SW 1271 (cell line): ENCODE measurements around the gene SUN1.
"Not testable (repeated sequence)": the region's sequence is repeated elsewhere in the genome, so short reads cannot be mapped to it uniquely, and the experiment has no call there.

Experiments
- DNase-seq, 2 experiments: peaks; one replicate each; lab custom pipeline; 2025; lab: John Stamatoyannopoulos, UW

Gene SUN1

GRCh38 chr7:803243-803635, 29.0 kb upstream of the SUN1 start:
- DNase-seq = no peak

DNA sequence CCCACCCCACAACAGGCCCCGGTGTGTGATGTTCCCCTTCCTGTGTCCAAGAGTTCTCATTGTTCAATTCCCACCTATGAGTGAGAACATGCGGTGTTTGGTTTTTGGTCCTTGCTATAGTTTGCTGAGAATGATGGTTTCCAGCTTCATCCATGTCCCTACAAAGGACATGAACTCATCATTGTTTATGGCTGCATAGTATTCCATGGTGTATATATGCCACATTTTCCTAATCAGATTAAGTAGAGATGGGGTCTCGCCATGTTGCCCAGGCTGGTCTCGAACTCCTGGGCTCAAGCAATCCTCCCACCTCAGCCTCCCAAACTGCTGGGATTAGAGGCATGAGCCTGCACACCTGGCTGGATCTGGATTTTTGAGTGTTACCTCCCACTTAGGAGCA, 28.5 kb upstream of the SUN1 start:
- DNase-seq = not testable (repeated sequence)

DNA sequence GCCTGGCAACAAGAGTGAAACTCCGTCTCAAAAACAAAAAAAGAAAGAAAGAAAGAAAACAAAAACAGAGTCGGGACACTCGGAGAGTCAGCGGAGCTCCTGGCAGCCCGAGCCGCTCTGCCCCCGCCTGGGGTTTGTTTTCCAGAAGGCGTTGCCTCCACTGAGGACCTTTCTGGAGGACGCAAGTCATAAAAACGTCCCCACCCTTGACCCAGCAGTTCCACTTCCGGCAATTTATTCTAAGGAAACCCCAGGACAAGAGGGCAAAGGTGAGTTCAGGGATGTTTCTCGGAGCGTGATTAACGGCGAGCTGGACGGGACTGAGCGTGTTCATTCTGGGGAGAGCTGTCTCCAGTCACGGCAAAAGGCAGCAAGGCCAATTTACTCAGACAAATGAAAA, 27.0 kb upstream of the SUN1 start:
- no peak for DNase-seq

DNA sequence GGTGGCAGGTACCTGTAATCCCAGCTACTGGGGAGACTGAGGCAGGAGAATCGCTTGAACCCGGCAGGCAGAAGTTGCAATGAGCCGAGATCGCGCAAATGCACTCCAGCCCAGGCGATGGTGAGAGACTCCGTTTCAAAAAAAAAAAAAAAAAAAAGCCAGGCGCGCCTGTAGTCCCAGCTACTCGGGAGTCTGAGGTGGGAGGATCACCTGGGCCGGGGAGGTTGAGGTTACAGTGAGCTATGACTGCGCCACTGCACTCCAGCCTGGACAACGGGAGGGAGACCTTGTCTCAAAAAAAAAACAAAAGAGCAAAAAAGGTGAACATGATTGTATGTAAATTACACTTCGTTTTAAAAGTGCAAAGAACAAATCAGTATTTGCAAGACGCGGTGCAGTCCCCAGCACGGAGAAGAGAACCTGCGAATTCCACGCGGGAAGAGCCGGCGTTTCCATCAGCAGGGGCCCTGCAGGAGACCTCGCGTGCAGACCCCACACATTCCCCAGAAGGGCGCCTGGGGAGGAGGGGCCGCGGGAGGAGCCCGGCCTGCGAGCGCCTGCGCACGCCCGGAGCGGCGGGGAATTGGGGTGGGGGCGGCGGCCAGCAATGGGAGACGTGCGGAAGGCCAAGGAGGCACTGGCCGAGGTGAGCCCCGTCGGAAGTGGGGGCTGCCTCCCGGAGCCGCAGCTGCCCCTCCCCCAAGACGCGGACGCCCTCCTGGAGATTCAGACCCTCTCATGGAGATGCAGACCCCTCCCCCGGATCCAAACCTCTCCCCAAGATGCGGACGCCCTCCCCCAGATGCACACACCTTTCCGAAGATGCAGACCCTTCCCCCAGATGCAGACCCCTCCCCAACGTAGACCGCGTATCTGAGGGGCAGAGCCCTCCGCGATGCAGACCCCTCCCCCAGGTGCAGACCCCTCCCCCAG, 16.7 kb upstream of the SUN1 start:
- DNase-seq = no peak

DNA sequence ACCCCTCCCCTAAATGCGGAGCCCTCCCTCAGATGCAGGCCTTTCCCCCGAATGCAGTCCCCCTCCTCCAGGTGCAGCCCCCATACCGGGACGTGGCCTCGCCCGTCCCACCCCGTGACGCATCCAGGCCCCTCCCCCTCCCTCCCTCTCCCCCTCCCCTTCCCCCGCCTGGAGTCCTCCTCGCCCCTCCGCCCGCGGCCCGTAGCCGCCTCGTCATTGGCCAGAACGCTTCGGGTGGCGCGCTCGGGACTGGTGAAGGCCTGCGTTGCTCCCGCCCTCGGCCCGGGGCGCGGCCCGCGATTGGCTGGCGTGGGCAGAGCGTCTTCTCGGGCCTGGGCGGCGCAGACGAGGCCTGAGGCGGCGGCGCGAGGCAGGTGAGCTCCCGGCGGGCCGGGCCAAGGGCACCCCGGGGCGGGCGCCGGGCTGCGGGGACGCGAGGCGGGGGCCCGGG, 16.0 kb upstream of the SUN1 start:
- DNase-seq = peak; percentile 95 to 96

DNA sequence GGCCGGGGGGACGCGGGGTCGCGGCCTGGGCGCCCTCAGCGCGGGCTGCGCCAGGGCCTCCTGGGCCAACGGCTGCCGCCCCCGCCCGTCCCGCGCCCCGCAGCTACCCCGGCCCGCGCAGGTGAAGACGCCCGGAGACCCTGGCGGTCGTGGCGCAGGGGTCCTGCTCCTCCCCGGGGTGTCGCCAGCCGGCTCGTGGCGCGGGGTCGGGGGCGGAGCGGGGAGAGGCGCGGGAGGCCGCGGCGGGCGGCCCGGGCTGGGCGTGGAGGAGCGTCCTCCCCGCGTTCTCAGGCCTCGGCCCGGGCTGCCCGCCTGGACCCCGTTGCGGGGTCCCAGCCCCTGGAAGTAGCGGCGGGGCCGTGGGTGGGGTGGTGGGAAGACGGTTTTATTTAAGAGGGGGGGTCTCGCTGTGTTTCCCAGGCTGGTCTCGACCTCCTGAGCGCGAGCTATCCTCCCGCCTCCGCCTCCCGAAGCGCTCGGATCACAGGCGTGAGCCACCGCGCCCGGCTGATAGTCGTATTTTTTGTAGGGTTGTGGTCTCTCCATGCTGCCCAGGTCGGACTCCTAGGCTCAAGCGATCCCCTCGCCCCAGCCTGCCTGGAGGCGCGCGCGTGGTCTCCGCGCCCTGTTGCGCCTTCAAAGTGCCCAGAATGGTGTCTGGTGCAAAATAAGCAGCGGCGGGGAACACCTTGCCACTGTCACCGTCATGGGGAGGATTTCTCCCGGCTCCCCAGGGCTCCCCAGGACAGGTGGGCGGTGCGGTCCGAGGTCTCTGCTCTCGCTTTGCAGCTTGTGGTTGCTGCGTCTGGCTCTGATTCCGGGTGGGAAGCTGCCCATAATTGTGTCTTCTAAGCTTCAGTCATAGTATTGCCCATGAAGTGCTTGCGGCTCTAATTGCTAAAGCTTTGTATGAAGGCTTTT, 15.3 kb upstream of the SUN1 start:
- no peak for DNase-seq

- DNase-seq = peak; percentile 21 to 83
These were observed 14.1 kb upstream of the SUN1 start for GRCh38 chr7:818031-818699.

DNA sequence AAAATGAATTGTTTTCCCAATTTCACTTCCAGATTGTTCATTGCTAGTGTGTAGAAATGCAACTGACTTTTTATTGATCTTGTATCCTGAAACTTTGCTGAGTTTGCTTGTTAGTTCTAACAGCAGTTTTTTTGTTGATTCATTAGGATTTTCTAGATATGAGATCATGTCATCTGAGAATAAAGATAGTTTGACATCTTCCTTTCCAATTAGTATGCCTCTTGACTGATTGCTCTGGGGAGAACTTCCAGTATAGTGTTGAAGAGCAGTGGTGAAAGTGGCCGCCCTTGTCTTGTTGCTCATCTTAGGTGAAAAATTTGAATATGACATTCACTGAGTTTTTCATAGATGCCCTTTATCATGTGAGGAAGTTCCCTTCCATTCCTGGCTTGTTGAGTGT, 11.9 kb upstream of the SUN1 start:
- DNase-seq = no peak

DNA sequence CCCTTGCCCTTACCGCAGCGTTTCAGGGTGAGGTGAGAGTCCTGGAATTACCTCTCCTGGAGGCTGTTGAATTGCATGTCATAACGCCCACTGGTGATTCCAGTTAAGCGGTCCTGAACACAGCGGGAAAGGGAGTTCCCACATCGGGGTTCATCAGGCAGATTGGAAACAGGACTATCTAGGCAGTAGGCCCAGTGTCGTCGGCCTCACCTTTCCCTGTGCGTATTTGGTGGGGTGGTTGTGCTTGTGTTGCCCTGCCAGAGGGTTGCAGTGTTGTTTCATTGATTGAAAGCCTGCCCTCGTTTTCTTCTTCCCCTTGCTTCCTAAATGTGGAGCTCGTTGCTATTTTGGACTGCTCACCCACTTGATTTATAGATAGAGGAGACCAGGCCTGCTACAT, 10.6 kb upstream of the SUN1 start:
- DNase-seq = no peak

DNA sequence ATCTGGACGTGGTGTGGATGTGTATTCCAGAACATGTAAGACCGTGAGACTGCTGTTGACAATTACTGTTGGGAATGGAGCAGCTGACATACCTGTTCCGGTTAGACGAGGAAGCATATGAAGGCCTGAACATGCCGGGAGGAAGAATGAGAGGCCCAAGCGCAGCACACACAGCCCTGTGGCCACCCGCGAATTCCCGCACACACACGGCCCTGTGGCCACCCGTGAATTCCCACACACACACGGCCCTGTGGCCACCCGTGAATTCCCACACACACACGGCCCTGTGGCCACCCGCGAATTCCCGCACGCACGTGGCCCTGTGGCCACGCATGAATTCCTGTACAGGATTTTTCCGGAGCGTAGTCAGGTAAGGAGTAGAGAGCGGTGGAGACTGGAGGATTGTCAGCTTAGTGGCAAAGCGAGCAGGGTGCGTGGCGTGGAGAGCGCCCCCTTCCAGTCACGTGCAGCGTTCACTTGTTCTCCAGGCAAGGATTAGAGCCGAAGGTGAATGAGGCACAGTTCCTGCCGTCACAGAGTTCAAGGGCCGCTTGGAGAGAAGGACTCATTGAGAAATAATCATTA, 9.5 kb upstream of the SUN1 start:
- DNase-seq = no peak

- no peak for DNase-seq
These were observed 8.6 kb upstream of the SUN1 start for GRCh38 chr7:823649-824048.

DNA sequence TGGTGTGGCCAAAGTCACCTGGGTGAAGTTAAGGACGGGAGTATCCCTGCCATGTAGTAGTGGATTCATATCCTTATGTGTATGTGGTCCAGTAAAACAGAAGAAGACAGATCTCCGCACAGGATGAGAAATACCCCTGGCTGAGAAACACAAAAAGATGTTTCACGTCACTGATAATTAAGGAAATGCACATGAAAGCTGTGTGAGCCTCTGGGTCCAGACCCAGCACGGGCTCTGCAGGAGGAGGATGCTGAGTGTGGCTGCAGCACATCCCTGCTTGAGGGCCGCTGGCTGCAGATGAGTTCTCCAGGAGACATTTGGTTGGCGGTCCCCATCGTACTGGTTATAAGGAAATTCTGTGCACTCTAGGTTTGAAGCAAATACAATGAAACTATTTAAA, 8.2 kb upstream of the SUN1 start:
- no peak for DNase-seq

GRCh38 chr7:824664-825063, 7.6 kb upstream of the SUN1 start:
- DNase-seq = no peak

- no peak for DNase-seq
These were observed 6.9 kb upstream of the SUN1 start for GRCh38 chr7:825386-825785.

GRCh38 chr7:826230-826917, 5.9 kb upstream of the SUN1 start:
- DNase-seq = no peak

GRCh38 chr7:828793-829561, 3.3 kb upstream of the SUN1 start:
- no peak for DNase-seq

DNA sequence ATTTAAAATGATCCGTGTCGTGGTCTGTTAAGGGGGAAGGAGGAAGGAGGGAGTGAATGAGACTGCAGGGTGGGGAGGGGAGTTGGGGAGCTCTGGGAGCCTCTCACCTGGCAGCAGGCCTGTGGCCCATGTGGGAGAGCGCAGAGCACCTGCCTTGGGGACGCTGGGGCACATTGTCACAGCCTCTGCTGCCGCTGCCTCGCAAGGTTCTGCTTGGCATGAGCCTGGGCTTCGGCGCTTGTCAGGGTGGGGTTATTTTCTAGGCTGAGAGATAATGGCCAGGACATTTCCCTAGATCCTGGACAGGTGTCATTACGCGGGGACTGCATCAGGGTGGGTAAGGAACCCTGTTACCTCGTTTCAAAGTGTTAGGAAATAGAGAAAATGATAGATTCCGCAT, 2.2 kb upstream of the SUN1 start:
- DNase-seq = no peak

GRCh38 chr7:831596-832166, 595 bp upstream of the SUN1 start:
- DNase-seq = peak; percentile 81 to 94

DNA sequence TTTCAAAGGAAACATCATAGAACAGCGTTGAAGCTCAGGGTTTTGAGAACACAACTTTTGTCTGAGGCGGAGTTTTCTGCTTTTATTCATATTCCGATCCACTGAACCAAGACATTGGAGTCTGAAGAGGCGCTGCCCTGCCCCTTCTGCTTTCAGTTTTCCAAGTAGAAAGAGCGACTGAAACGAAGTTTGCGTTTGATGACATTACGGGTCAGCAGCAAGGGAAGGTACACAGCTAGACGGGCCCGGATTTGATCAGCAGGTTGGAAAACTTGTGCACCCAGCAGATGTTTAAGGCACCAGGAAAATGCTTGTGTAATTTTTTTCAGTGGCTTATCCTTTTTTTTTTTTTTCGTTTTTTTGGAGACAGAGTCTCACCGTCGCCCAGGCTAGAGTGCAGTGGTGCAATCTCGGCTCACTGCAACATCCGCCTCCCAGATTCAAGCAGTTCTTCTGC, 720 bp downstream of the SUN1 start:
- DNase-seq = no peak
